NCI-H1417 treated with DMSO at 0.1 percent for 48 hours (cell line): ENCODE results near the gene WDR27.
"Not testable (repeated sequence)": the region's sequence is repeated elsewhere in the genome, so short reads cannot be mapped to it uniquely, and the experiment has no call there.

ENCODE experiments used
- DNase-seq: peaks from one replicate; lab custom pipeline; 2025; lab: John Stamatoyannopoulos, UW

Gene WDR27

GRCh38 chr6:169521825-169522224, 180.0 kb downstream of the WDR27 start:
- no peak for DNase-seq

- DNase-seq: no peak
These were observed 181.7 kb downstream of the WDR27 start for GRCh38 chr6:169520104-169520503.

GRCh38 chr6:169518451-169518850, 183.4 kb downstream of the WDR27 start:
- DNase-seq: no peak

GRCh38 chr6:169513478-169514193, 188.2 kb downstream of the WDR27 start:
- DNase-seq: no peak

- not testable (repeated sequence) for DNase-seq
These were observed 190.0 kb downstream of the WDR27 start for GRCh38 chr6:169511785-169512184.

GRCh38 chr6:169510871-169511270, 191.0 kb downstream of the WDR27 start:
- DNase-seq: no peak

- DNase-seq: no peak
These were observed 193.4 kb downstream of the WDR27 start for GRCh38 chr6:169508452-169508851.

- DNase-seq: no peak
These were observed 198.2 kb downstream of the WDR27 start for GRCh38 chr6:169503422-169504152.

- DNase-seq: no peak
These were observed 199.4 kb downstream of the WDR27 start for GRCh38 chr6:169502445-169502844.

- no peak for DNase-seq
These were observed 200.0 kb downstream of the WDR27 start for GRCh38 chr6:169501777-169502313.

GRCh38 chr6:169501128-169501527, 200.7 kb downstream of the WDR27 start:
- no peak for DNase-seq

- DNase-seq: no peak
These were observed 201.1 kb downstream of the WDR27 start for GRCh38 chr6:169500688-169501087.

GRCh38 chr6:169499848-169500247, 202.0 kb downstream of the WDR27 start:
- no peak for DNase-seq

GRCh38 chr6:169498916-169499513, 202.8 kb downstream of the WDR27 start:
- DNase-seq: no peak

- DNase-seq: no peak
These were observed 206.2 kb downstream of the WDR27 start for GRCh38 chr6:169495601-169496000.

- no peak for DNase-seq
These were observed 207.8 kb downstream of the WDR27 start for GRCh38 chr6:169494038-169494437.

GRCh38 chr6:169491482-169491881, 210.3 kb downstream of the WDR27 start:
- no peak for DNase-seq

GRCh38 chr6:169490830-169491229, 211.0 kb downstream of the WDR27 start:
- DNase-seq: no peak

GRCh38 chr6:169490246-169490641, 211.6 kb downstream of the WDR27 start:
- DNase-seq: no peak

GRCh38 chr6:169489563-169490245, 212.1 kb downstream of the WDR27 start:
- no peak for DNase-seq

- no peak for DNase-seq
These were observed 214.0 kb downstream of the WDR27 start for GRCh38 chr6:169487579-169488436.
